RCC 7860 (cell line): ENCODE results near the gene ANKRD13D.
A peak's percentile ranks its signal among the peaks of the same experiment; 100 is the strongest.

Experiments
- DNase-seq: peaks from one replicate; pipeline ENCODE4 v3.0.0-alpha.2; 2015; ENCODE audit warnings: low spot score
- FAIRE-seq: peaks from 2 replicates; lab custom pipeline; 2012; peaks lifted over from hg19 to GRCh38; lab: Jason Lieb, UNC

The ANKRD13D gene

GRCh38 chr11:67261946-67262681 is 27.0 kb upstream of the ANKRD13D start:
- FAIRE-seq, result no peak
- no peak for DNase-seq

GRCh38 chr11:67262731-67263675 is 26.1 kb upstream of the ANKRD13D start:
- DNase-seq (peak; percentile 65), FAIRE-seq (no peak)

- no peak for FAIRE-seq
Observed at GRCh38 chr11:67264260-67264659, 24.8 kb upstream of the ANKRD13D start.

GRCh38 chr11:67264877-67265632 is 24.0 kb upstream of the ANKRD13D start:
- no peak for DNase-seq
- FAIRE-seq, result no peak

More at GRCh38 chr11:67264260-67264659, 24.8 kb upstream of the ANKRD13D start:
- no peak for DNase-seq

GRCh38 chr11:67265633-67266448 is 23.3 kb upstream of the ANKRD13D start:
- FAIRE-seq, result no peak
- DNase-seq, result peak; percentile 21

GRCh38 chr11:67266449-67267187 is 22.5 kb upstream of the ANKRD13D start, which contains the start of gene GRK2:
Gene GRK2 (plus strand): TSS chr11:67266473. CDS start chr11:67266700, 227 bp downstream.
- FAIRE-seq (no peak), DNase-seq (peak; percentile 5)

- DNase-seq (no peak), FAIRE-seq (no peak)
Observed at GRCh38 chr11:67267188-67268080, 21.7 kb upstream of the ANKRD13D start.

- DNase-seq (no peak), FAIRE-seq (no peak)
Observed at GRCh38 chr11:67268081-67268961, 20.8 kb upstream of the ANKRD13D start.

GRCh38 chr11:67268962-67269268 is 20.2 kb upstream of the ANKRD13D start:
- FAIRE-seq (no peak), DNase-seq (no peak)

GRCh38 chr11:67269401-67270255 is 19.5 kb upstream of the ANKRD13D start:
- DNase-seq (no peak), FAIRE-seq (no peak)

- FAIRE-seq, result no peak
- DNase-seq, result no peak
Observed at GRCh38 chr11:67270256-67271204, 18.6 kb upstream of the ANKRD13D start.

GRCh38 chr11:67271205-67271540 is 17.9 kb upstream of the ANKRD13D start:
- no peak for FAIRE-seq
- no peak for DNase-seq

GRCh38 chr11:67271541-67272284 is 17.4 kb upstream of the ANKRD13D start:
- no peak for FAIRE-seq
- DNase-seq, result no peak

- FAIRE-seq (no peak), DNase-seq (no peak)
Observed at GRCh38 chr11:67272327-67273259, 16.5 kb upstream of the ANKRD13D start.
